Hematopoietic multipotent progenitor cell treated with erythropoietin and hydrocortisone succinate and interleukin-3 and kit ligand, for 6 days (in vitro differentiated cells): ENCODE data around the gene STXBP4.

ENCODE experiments used
- DNase-seq: peaks from one replicate; pipeline ENCODE4 v3.0.0-alpha.2; 2015

STXBP4 gene

GRCh38 chr17:55177159-55177854 is 208.7 kb downstream of the STXBP4 start:
- DNase-seq = no peak

GRCh38 chr17:55177855-55178217 is 209.3 kb downstream of the STXBP4 start:
- no peak for DNase-seq

- DNase-seq = no peak
Measured at GRCh38 chr17:55186937-55187770, 218.6 kb downstream of the STXBP4 start.

- no peak for DNase-seq
Measured at GRCh38 chr17:55190748-55191147, 222.2 kb downstream of the STXBP4 start.

- no peak for DNase-seq
Measured at GRCh38 chr17:55198690-55199370, 230.3 kb downstream of the STXBP4 start.

GRCh38 chr17:55200904-55201303 is 232.3 kb downstream of the STXBP4 start:
- no peak for DNase-seq

GRCh38 chr17:55201308-55201932 is 232.9 kb downstream of the STXBP4 start:
- DNase-seq = no peak

- no peak for DNase-seq
Measured at GRCh38 chr17:55202896-55203295, 234.3 kb downstream of the STXBP4 start.

- no peak for DNase-seq
Measured at GRCh38 chr17:55208078-55208812, 239.7 kb downstream of the STXBP4 start.

- DNase-seq = peak; percentile 26
Measured at GRCh38 chr17:55210292-55210691, 241.7 kb downstream of the STXBP4 start.

GRCh38 chr17:55212880-55213279 is 244.3 kb downstream of the STXBP4 start:
- no peak for DNase-seq

GRCh38 chr17:55215711-55216110 is 247.1 kb downstream of the STXBP4 start:
- no peak for DNase-seq

GRCh38 chr17:55216888-55217287 is 248.3 kb downstream of the STXBP4 start:
- no peak for DNase-seq

GRCh38 chr17:55219459-55219858 is 250.9 kb downstream of the STXBP4 start:
- no peak for DNase-seq

GRCh38 chr17:55219934-55220333 is 251.4 kb downstream of the STXBP4 start:
- DNase-seq = no peak
